ENCODE data around the gene ENTREP3.
"Not testable (repeated sequence)": the region's sequence is repeated elsewhere in the genome, so short reads cannot be mapped to it uniquely, and the experiment has no call there.

Gene ENTREP3

GRCh38 chr1:155296661-155297060, 41.4 kb upstream of the ENTREP3 start:
- TF ChIP-seq, protein P1, sequence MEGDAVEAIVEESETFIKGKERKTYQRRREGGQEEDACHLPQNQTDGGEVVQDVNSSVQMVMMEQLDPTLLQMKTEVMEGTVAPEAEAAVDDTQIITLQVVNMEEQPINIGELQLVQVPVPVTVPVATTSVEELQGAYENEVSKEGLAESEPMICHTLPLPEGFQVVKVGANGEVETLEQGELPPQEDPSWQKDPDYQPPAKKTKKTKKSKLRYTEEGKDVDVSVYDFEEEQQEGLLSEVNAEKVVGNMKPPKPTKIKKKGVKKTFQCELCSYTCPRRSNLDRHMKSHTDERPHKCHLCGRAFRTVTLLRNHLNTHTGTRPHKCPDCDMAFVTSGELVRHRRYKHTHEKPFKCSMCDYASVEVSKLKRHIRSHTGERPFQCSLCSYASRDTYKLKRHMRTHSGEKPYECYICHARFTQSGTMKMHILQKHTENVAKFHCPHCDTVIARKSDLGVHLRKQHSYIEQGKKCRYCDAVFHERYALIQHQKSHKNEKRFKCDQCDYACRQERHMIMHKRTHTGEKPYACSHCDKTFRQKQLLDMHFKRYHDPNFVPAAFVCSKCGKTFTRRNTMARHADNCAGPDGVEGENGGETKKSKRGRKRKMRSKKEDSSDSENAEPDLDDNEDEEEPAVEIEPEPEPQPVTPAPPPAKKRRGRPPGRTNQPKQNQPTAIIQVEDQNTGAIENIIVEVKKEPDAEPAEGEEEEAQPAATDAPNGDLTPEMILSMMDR (IDR thresholded peaks at IDR 0.05; ENCODE audit: control insufficient read depth, extremely low read depth, insufficient read depth): no peak
- DNase-seq (ENCODE audit: low read depth): no peak
- no peak overlapping the region for H3K4me3 ChIP-seq (ENCODE audit: low read depth, low read length)

GRCh38 chr1:155295942-155296267, 40.6 kb upstream of the ENTREP3 start:
- DNase-seq (ENCODE audit: low read depth): no peak
- no peak overlapping the region for H3K4me3 ChIP-seq (ENCODE audit: low read depth, low read length)
- TF ChIP-seq, protein P1 (IDR thresholded peaks at IDR 0.05; ENCODE audit: control insufficient read depth, extremely low read depth, insufficient read depth): no peak

DNA sequence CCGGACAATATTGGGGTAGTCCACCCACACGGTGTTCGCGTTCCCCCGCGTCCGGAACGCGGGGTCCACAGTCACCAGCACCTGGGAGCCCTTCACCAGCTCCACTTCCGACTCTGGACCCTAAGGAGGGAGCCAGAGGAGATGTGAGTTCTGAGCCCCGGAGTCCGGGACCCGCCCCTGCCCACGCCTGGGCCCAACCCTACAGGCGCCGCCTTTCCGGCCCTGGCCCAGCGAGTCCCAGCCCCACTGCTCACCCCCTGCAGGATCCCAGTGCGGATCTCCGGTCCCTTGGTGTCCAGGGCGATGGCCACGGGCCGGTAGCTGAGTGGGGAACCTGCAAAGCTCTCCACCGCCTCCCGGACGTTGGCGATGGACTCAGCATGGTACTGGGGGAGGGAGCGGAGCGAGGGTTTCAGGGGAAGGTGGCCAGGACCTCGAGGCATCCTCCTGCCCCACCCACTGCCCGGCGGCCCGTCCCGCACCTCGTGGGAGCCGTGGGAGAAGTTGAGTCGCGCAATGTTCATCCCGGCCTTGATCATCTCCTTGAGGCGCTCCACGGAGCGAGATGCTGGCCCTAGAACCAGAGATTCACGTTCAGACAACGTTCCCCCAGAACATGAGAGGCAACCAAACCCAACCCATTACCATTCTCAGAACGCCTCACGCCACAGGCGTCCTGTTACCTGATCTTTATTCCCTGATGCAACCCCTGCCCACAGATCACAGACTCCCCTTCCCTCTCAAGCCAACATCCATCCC, 40.1 kb upstream of the ENTREP3 start:
- no peak for DNase-seq (ENCODE audit: low read depth)
- TF ChIP-seq, protein P1 (IDR thresholded peaks at IDR 0.05; ENCODE audit: control insufficient read depth, extremely low read depth, insufficient read depth): no peak
- H3K4me3 ChIP-seq (ENCODE audit: low read depth, low read length): no peak overlapping the region

GRCh38 chr1:155294520-155295182, 39.4 kb upstream of the ENTREP3 start:
- H3K4me3 ChIP-seq (ENCODE audit: low read depth, low read length): no peak overlapping the region
- DNase-seq (ENCODE audit: low read depth): no peak
- TF ChIP-seq, protein P1 (IDR thresholded peaks at IDR 0.05; ENCODE audit: control insufficient read depth, extremely low read depth, insufficient read depth): no peak

- no peak for DNase-seq (ENCODE audit: low read depth)
- TF ChIP-seq, protein P1 (IDR thresholded peaks at IDR 0.05; ENCODE audit: control insufficient read depth, extremely low read depth, insufficient read depth): no peak
- no peak overlapping the region for H3K4me3 ChIP-seq (ENCODE audit: low read depth, low read length)
Observed at GRCh38 chr1:155293086-155293749, 37.9 kb upstream of the ENTREP3 start.

DNA sequence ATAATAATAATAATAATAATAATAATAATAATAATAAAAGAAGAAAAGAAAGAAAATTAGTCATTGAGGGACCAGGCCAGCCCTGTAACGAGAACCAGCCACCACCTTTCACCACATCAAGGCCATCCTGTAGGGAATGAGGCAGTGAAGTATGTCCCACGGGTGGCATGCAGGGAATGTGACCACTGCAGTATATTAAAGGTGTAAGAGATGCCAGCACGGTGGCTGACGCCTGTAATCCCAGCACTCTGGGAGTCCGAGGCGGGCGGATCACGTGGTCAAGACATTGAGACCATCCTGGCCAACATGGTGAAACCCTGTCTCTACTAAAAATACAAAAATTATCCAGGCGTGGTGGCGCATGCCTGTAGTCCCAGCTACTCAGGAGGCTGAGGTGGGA, 35.7 kb upstream of the ENTREP3 start:
- DNase-seq (ENCODE audit: low read depth): not testable (repeated sequence)

DNA sequence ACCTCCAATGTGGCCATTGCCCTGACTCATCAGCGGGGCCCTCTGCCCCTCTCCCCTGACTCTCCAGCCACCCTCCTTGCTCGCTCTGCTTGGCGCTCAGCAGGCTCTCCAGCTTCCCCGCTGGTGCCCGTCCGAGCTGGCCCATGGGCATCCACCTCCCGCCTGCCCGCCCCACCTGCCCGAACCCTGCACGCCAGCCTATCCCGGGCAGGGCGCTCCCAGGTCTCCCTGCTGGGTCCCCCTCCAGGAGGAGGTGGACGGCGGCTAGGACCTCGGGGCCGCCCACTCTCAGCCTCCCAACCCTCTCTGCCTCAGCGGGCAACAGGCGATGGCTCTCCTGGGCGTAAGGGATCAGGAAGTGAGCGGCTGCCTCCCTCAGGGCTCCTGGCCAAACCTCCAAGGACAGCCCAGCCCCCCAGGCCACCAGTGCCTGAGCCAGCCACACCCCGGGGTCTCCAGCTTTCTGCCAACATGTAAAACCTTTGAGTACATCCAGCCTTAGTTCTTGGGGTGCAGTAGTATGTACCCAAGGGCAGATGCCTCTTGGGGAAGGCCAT, 32.8 kb upstream of the ENTREP3 start:
- no peak for DNase-seq (ENCODE audit: low read depth)
- no peak overlapping the region for H3K4me3 ChIP-seq (ENCODE audit: low read depth, low read length)
- TF ChIP-seq, protein P1 (IDR thresholded peaks at IDR 0.05; ENCODE audit: control insufficient read depth, extremely low read depth, insufficient read depth): no peak

More for the DNA sequence above, 35.7 kb upstream of the ENTREP3 start:
- not testable (repeated sequence) for H3K4me3 ChIP-seq (ENCODE audit: low read depth, low read length)

Measured in LNCaP clone FGC (cell line).